HG03108 (cell line): ENCODE data around the gene XPO6.

Experiments used
- ATAC-seq: cut with Tn5 transposase; IDR thresholded peaks from one replicate; pipeline ENCODE4 v1.9.1; 2021; ENCODE audit warnings: moderate library complexity; ENCODE audit not compliant: unreplicated experiment

Gene XPO6

GRCh38 chr16:28092721-28093384 lies 118.9 kb downstream of the XPO6 start:
- ATAC-seq = no peak

GRCh38 chr16:28091656-28092055 lies 120.1 kb downstream of the XPO6 start:
- ATAC-seq = no peak

- ATAC-seq = no peak
Measured at GRCh38 chr16:28090646-28091377, 121.0 kb downstream of the XPO6 start.

- no peak for ATAC-seq
Measured at GRCh38 chr16:28089992-28090365, 121.8 kb downstream of the XPO6 start.

GRCh38 chr16:28089205-28089991 lies 122.4 kb downstream of the XPO6 start:
- no peak for ATAC-seq

- ATAC-seq = no peak
Measured at GRCh38 chr16:28087675-28088300, 124.0 kb downstream of the XPO6 start.

GRCh38 chr16:28087140-28087660 lies 124.6 kb downstream of the XPO6 start:
- ATAC-seq = no peak

GRCh38 chr16:28086186-28087139 lies 125.3 kb downstream of the XPO6 start:
- no peak for ATAC-seq

GRCh38 chr16:28085389-28086171 lies 126.2 kb downstream of the XPO6 start:
- no peak for ATAC-seq

GRCh38 chr16:28084209-28084608 lies 127.6 kb downstream of the XPO6 start:
- ATAC-seq = no peak

GRCh38 chr16:28082624-28083023 lies 129.1 kb downstream of the XPO6 start:
- ATAC-seq = no peak

GRCh38 chr16:28081391-28081968 lies 130.3 kb downstream of the XPO6 start:
- no peak for ATAC-seq

GRCh38 chr16:28078261-28078660 lies 133.5 kb downstream of the XPO6 start:
- no peak for ATAC-seq

GRCh38 chr16:28073836-28074235 lies 137.9 kb downstream of the XPO6 start:
- ATAC-seq = no peak

GRCh38 chr16:28072087-28072486 lies 139.7 kb downstream of the XPO6 start:
- ATAC-seq = no peak

GRCh38 chr16:28069971-28070794 lies 141.6 kb downstream of the XPO6 start:
- no peak for ATAC-seq

- ATAC-seq = no peak
Measured at GRCh38 chr16:28068976-28069375, 142.8 kb downstream of the XPO6 start.
